Fibroblast of lung (primary cell): ENCODE data around the gene CLDN18.

ENCODE experiments used
- EZH2 ChIP-seq: IDR thresholded peaks from 2 replicates; pipeline ENCODE4 v1.5.1; 2012; ENCODE audit warnings: low read length, control low read depth, mild to moderate bottlenecking; ENCODE audit errors: missing control alignments
- TF ChIP-seq, protein P1 (sequence below), 2 donors: IDR thresholded peaks in 1 of 2; conservative IDR thresholded peaks in 1 of 2; 1 replicate in 1 of 2; 2 replicates in 1 of 2; pipeline ENCODE4 v1.5.1; 2011 to 2012; ENCODE audit warnings: low read length in 2 of 2, control low read depth in 1 of 2, inconsistent platforms in 1 of 2, low read depth in 1 of 2, mild to moderate bottlenecking in 1 of 2

DNA sequence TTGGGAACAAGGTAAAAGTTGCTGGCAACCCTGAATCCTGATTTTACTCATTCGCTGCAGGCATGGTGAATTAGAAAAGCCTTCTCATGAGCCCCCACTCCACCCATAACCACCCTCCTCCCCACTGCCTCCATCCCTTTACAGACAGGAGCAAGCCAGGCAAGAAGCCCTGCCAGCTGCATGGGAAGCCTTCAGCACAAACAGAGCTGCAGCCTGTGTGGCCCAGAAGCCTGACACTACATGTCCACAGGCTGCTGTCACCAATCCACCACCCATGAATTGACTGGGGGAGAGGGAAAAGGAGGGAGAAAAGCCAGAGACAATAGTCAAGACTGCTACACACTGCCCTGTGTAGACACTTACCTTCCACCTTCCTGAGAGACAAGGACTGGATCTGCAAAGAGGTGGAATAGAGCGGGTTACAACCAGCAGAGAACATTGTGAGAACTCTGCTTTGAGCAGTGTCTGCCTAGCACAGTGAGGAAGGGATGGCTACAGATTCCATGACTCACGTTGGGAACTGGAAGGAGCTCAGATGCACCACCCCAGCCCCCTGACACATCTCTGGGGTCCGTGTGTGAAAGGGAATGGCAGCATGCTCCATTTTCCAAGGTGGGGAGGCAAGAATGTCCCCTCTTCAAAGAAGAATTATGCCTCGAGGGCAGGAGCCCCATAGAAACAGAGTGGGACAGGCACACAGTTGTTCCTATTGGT, 71.6 kb downstream of the CLDN18 start:
- TF ChIP-seq, protein P1, sequence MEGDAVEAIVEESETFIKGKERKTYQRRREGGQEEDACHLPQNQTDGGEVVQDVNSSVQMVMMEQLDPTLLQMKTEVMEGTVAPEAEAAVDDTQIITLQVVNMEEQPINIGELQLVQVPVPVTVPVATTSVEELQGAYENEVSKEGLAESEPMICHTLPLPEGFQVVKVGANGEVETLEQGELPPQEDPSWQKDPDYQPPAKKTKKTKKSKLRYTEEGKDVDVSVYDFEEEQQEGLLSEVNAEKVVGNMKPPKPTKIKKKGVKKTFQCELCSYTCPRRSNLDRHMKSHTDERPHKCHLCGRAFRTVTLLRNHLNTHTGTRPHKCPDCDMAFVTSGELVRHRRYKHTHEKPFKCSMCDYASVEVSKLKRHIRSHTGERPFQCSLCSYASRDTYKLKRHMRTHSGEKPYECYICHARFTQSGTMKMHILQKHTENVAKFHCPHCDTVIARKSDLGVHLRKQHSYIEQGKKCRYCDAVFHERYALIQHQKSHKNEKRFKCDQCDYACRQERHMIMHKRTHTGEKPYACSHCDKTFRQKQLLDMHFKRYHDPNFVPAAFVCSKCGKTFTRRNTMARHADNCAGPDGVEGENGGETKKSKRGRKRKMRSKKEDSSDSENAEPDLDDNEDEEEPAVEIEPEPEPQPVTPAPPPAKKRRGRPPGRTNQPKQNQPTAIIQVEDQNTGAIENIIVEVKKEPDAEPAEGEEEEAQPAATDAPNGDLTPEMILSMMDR (conservative IDR thresholded peaks at IDR 0.05 in 1 of 2, IDR thresholded peaks at IDR 0.05 in 1 of 2; ENCODE audit: low read depth in 1 of 2, low read length in 2 of 2), result no peak
- no peak for TF ChIP-seq EZH2
